Panc1 (cell line): ENCODE data around the gene NUDCD2. TPM values are rescaled to one million over a fixed set of nuclear protein-coding genes. Genes with fewer than 3 reads are reported as not detected.

Experiments
- ATAC-seq: fragments of 200-7000 bp; cut with Tn5 transposase; 2 replicates; pipeline ENCODE4 v1.9.1; 2020; ENCODE audit warnings: mild to moderate bottlenecking, moderate library complexity
- BruUV-seq: library from RNA; stranded (reverse); fragments of 400-500 nt; replicated peaks from 2 replicates; lab custom pipeline; 2021; lab: Mats Ljungman, UMichigan
- CTCF ChIA-PET: fragments of 300-600 bp; sonication (Branson Sonifier 250); formaldehyde crosslinking; loops from one replicate; lab custom pipeline; 2022; ENCODE audit warnings: antibody characterized with exemption; lab: Charles Lee
- POLR2A ChIA-PET: fragments of 300-600 bp; sonication (Branson Sonifier 250); formaldehyde crosslinking; loops from one replicate; lab custom pipeline; 2022; ENCODE audit warnings: antibody characterized with exemption; lab: Charles Lee
- DNase-seq: peaks from one replicate; pipeline ENCODE4 v3.0.0-alpha.2; 2010; ENCODE audit warnings: low read depth, low spot score
- H3K27ac ChIP-seq: 2 replicates; pipeline ENCODE4 v1.5.1; 2011; ENCODE audit warnings: mild to moderate bottlenecking, low read length, inconsistent platforms
- H3K27me3 ChIP-seq: fragments of 200-500 bp; sonication (Bioruptor generic); 2 replicates; pipeline ENCODE4 v1.6.0; 2014; ENCODE audit warnings: low read length, inconsistent platforms; ENCODE audit not compliant: control insufficient read depth, insufficient read depth
- H3K36me3 ChIP-seq: fragments of 200-500 bp; sonication (Bioruptor generic); 2 replicates; pipeline ENCODE4 v1.5.1; 2014; ENCODE audit warnings: inconsistent platforms, mild to moderate bottlenecking, low read length, moderate library complexity; ENCODE audit not compliant: control insufficient read depth, insufficient read depth
- H3K4me1 ChIP-seq: 2 replicates; pipeline ENCODE4 v1.5.1; 2011; ENCODE audit warnings: inconsistent platforms, mild to moderate bottlenecking, low read length, moderate library complexity; ENCODE audit not compliant: control insufficient read depth, insufficient read depth
- H3K4me3 ChIP-seq, 2 experiments: 2 replicates each; pipeline ENCODE4 v1.5.1; 2011 to 2012; ENCODE audit warnings: low read depth in 2 of 2, low read length in 2 of 2, mild to moderate bottlenecking in 2 of 2, inconsistent platforms in 1 of 2, moderate library complexity in 1 of 2
- H3K9me3 ChIP-seq: fragments of 200-500 bp; sonication (Bioruptor generic); 2 replicates; pipeline ENCODE4 v1.5.1; 2014; ENCODE audit warnings: low read depth, mild to moderate bottlenecking, inconsistent platforms, low read length, moderate library complexity; ENCODE audit not compliant: control insufficient read depth, insufficient read depth
- POLR2AphosphoS5 ChIP-seq: IDR thresholded peaks from 2 replicates; pipeline ENCODE4 v1.6.1; 2012; ENCODE audit warnings: mild to moderate bottlenecking, low read depth, low read length, moderate library complexity
- SIN3A ChIP-seq: IDR thresholded peaks from 2 replicates; pipeline ENCODE4 v1.6.1; 2012; ENCODE audit warnings: low read depth, mild to moderate bottlenecking, low read length, moderate library complexity, borderline replicate concordance; ENCODE audit not compliant: insufficient read depth
- TCF7L2 ChIP-seq: IDR thresholded peaks from 2 replicates; pipeline ENCODE4 v1.6.1; 2011; ENCODE audit warnings: mild to moderate bottlenecking, low read depth, low read length, inconsistent platforms
- in situ Hi-C: cut with HindIII; loops from 2 replicates; pipeline ENCODE4 v1.10.0; 2016; ENCODE audit warnings: low sequenced_read_pairs, low pct_unique_long_range_greater_than_20kb
- intact Hi-C: fragments of 100-400 bp; cut with micrococcal nuclease; formaldehyde crosslinking; loops from one replicate; pipeline ENCODE4 v1.10.0; 2022; ENCODE audit not compliant: unreplicated experiment
- total RNA-seq: library from RNA; stranded (reverse); gene quantifications from one replicate; pipeline ENCODE4 v1.2.1, GENCODE V29; 2021; ENCODE audit not compliant: unreplicated experiment
- TF ChIP-seq, protein P1 (sequence below), 2 experiments: IDR thresholded peaks; 2 replicates each; pipeline ENCODE4 v1.6.1; 2011 to 2012; ENCODE audit warnings: low read depth in 2 of 2, control low read depth in 1 of 2, low read length in 1 of 2, mild to moderate bottlenecking in 1 of 2, moderate library complexity in 1 of 2; ENCODE audit not compliant: insufficient read depth in 1 of 2
- TF ChIP-seq, protein P2 (sequence below): fragments of 450-650 bp; IDR thresholded peaks from 2 replicates; pipeline ENCODE4 v1.5.1; 2017; ENCODE audit warnings: mild to moderate bottlenecking

The NUDCD2 gene
- total RNA-seq, 1 experiment from 2014 or later: 58.6 TPM

DNA sequence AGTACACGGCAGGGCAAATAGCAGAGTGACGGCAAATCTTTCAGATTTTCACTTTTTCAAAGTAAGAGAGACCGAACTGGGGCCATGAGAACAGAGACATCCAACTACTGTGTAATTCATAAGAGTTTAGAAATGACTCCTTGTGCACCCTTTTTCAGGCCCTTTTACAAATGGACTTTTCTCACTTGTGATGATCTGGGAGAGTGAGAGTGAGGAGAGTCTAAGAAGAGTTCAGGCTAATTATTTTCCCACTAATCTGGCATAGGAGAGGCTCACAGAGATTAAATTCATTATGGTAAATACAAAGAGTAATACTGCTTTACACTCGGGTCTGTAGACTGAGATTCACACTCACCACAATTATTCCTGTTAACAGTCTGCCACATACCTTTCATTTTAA, 23.4 kb downstream of the NUDCD2 start:
- intact Hi-C loops (no loop called here), in situ Hi-C loops (no loop called here)
- DNase-seq (no peak), ATAC-seq (no peak)
- BruUV-seq: TSS peak; percentile 94
- peaks cover 30% of the 10 kb centered on the region for H3K4me1 ChIP-seq
- H3K36me3 ChIP-seq: peaks cover 21% of the 10 kb centered on the region
- no peaks in the 10 kb centered on the region for H3K27me3 ChIP-seq
- peak overlapping the region; percentile 81 to 97 for H3K4me3 ChIP-seq
- POLR2A ChIA-PET: no interaction called here
- no peaks in the 10 kb centered on the region for H3K9me3 ChIP-seq
- peak overlapping the region; percentile 94 for H3K27ac ChIP-seq
- TF ChIP-seq, protein P1, sequence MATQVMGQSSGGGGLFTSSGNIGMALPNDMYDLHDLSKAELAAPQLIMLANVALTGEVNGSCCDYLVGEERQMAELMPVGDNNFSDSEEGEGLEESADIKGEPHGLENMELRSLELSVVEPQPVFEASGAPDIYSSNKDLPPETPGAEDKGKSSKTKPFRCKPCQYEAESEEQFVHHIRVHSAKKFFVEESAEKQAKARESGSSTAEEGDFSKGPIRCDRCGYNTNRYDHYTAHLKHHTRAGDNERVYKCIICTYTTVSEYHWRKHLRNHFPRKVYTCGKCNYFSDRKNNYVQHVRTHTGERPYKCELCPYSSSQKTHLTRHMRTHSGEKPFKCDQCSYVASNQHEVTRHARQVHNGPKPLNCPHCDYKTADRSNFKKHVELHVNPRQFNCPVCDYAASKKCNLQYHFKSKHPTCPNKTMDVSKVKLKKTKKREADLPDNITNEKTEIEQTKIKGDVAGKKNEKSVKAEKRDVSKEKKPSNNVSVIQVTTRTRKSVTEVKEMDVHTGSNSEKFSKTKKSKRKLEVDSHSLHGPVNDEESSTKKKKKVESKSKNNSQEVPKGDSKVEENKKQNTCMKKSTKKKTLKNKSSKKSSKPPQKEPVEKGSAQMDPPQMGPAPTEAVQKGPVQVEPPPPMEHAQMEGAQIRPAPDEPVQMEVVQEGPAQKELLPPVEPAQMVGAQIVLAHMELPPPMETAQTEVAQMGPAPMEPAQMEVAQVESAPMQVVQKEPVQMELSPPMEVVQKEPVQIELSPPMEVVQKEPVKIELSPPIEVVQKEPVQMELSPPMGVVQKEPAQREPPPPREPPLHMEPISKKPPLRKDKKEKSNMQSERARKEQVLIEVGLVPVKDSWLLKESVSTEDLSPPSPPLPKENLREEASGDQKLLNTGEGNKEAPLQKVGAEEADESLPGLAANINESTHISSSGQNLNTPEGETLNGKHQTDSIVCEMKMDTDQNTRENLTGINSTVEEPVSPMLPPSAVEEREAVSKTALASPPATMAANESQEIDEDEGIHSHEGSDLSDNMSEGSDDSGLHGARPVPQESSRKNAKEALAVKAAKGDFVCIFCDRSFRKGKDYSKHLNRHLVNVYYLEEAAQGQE (IDR thresholded peaks at IDR 0.05; ENCODE audit: insufficient read depth in 1 of 2, low read depth in 2 of 2, low read length in 1 of 2): no peak
- TF ChIP-seq, protein P2, sequence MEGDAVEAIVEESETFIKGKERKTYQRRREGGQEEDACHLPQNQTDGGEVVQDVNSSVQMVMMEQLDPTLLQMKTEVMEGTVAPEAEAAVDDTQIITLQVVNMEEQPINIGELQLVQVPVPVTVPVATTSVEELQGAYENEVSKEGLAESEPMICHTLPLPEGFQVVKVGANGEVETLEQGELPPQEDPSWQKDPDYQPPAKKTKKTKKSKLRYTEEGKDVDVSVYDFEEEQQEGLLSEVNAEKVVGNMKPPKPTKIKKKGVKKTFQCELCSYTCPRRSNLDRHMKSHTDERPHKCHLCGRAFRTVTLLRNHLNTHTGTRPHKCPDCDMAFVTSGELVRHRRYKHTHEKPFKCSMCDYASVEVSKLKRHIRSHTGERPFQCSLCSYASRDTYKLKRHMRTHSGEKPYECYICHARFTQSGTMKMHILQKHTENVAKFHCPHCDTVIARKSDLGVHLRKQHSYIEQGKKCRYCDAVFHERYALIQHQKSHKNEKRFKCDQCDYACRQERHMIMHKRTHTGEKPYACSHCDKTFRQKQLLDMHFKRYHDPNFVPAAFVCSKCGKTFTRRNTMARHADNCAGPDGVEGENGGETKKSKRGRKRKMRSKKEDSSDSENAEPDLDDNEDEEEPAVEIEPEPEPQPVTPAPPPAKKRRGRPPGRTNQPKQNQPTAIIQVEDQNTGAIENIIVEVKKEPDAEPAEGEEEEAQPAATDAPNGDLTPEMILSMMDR: no peak
- no peak for TF ChIP-seq SIN3A
- TF ChIP-seq TCF7L2: no peak
- no peak for TF ChIP-seq POLR2AphosphoS5
- CTCF ChIA-PET: no interaction called here

GRCh38 chr5:163434401-163434866, 25.5 kb downstream of the NUDCD2 start:
- in situ Hi-C loops: no loop called here

DNA sequence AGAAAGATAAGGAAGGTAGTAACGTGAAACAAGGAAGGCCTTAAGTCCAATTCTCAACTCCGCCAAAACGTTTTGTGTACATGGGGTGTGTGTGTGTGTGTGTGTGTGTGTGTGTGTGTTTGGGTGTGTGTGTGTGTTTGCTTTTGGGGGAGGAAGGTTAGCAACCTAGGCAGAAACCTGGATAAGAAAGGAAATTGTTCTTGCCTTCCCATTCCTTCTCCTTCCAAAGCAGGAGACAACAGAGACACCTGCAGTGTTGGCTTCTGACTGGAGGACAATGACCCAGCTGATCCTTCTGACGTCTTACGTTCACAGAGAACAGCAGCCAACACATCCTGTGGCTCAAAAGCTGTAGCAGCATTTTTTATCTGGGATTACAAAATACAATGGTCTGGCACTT, 26.6 kb downstream of the NUDCD2 start:
- POLR2A ChIA-PET: no interaction called here
- in situ Hi-C loops (no loop called here), intact Hi-C loops (no loop called here)
- Histone ChIP-seq H3K4me3 (no peak overlapping the region), H3K36me3 (peaks cover 3% of the 10 kb centered on the region; the same call in 1 of the 2 replicates), H3K9me3 (no peaks in the 10 kb centered on the region), H3K4me1 (peaks cover 16% of the 10 kb centered on the region), H3K27me3 (no peaks in the 10 kb centered on the region), H3K27ac (no peak overlapping the region)
- DNase-seq (no peak), ATAC-seq (no peak)
- BruUV-seq: no TSS peak
- TF ChIP-seq TCF7L2 (no peak), SIN3A (no peak), POLR2AphosphoS5 (no peak)
- TF ChIP-seq, protein P2: no peak
- TF ChIP-seq, protein P1 (IDR thresholded peaks at IDR 0.05; ENCODE audit: insufficient read depth in 1 of 2, low read depth in 2 of 2, low read length in 1 of 2): no peak
- CTCF ChIA-PET: no interaction called here

More at GRCh38 chr5:163434401-163434866, 25.5 kb downstream of the NUDCD2 start:
- H3K9me3 ChIP-seq: no peaks in the 10 kb centered on the region
- ChIA-PET POLR2A (no interaction called here), CTCF (no interaction called here)
- TF ChIP-seq TCF7L2 (no peak), POLR2AphosphoS5 (peak; percentile 34; the same call in 1 of the 2 replicates)
- H3K4me1 ChIP-seq: peaks cover 21% of the 10 kb centered on the region
- DNase-seq (no peak), ATAC-seq (peak; percentile 45)
- peak overlapping the region; percentile 3; the same call in 1 of the 2 replicates for H3K27ac ChIP-seq
- H3K27me3 ChIP-seq: no peaks in the 10 kb centered on the region
- H3K36me3 ChIP-seq: peaks cover 5% of the 10 kb centered on the region
- no TSS peak for BruUV-seq
- intact Hi-C loops: no loop called here
- H3K4me3 ChIP-seq: no peak overlapping the region
